GM12872 (cell line): ENCODE data around the gene MALRD1.

Experiments used
- TF ChIP-seq, protein P1 (sequence below): IDR thresholded peaks from 3 replicates; pipeline ENCODE4 v1.5.1; 2011; ENCODE audit warnings: low read depth, mild to moderate bottlenecking, low read length, moderate library complexity; ENCODE audit not compliant: insufficient read depth

Gene MALRD1

DNA sequence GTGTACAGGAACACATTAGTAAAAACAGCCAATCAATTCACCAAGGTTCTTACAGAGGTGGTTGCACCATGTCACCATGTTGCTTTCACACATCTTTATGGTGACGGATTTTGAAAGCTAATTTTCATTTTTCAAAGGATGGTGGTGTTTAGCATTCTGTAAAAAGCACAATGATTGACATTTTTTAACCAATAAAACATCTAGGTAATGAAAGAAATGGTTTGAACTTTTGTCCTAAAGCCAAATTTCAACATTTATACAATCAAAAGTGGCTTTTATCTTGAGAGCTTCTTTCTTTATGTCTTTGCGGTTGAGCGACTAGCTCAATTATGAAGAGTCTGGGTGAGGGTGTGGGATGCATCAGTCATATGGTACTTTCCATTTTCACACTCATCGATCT is 94.4 kb downstream of the MALRD1 start:
- TF ChIP-seq, protein P1, sequence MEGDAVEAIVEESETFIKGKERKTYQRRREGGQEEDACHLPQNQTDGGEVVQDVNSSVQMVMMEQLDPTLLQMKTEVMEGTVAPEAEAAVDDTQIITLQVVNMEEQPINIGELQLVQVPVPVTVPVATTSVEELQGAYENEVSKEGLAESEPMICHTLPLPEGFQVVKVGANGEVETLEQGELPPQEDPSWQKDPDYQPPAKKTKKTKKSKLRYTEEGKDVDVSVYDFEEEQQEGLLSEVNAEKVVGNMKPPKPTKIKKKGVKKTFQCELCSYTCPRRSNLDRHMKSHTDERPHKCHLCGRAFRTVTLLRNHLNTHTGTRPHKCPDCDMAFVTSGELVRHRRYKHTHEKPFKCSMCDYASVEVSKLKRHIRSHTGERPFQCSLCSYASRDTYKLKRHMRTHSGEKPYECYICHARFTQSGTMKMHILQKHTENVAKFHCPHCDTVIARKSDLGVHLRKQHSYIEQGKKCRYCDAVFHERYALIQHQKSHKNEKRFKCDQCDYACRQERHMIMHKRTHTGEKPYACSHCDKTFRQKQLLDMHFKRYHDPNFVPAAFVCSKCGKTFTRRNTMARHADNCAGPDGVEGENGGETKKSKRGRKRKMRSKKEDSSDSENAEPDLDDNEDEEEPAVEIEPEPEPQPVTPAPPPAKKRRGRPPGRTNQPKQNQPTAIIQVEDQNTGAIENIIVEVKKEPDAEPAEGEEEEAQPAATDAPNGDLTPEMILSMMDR, result no peak

DNA sequence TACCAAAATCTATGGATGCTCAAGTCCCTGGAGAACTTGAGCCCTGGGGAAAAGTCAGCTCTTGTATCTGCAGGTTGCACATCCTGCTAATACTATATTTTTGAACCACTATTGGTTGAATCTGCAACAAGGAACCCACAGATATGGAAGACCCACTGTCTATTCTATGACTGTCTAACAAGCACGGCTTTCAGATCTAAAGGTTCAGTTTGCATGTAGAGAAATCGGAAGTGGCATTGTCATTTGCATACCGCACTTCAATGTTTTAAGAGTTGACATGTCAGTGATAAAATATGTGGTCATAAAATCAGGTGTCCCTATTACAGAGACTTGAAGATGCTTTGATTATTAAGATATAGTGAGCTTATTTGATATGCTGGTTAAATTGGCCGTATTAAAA is 95.6 kb downstream of the MALRD1 start:
- TF ChIP-seq, protein P1, result no peak

DNA sequence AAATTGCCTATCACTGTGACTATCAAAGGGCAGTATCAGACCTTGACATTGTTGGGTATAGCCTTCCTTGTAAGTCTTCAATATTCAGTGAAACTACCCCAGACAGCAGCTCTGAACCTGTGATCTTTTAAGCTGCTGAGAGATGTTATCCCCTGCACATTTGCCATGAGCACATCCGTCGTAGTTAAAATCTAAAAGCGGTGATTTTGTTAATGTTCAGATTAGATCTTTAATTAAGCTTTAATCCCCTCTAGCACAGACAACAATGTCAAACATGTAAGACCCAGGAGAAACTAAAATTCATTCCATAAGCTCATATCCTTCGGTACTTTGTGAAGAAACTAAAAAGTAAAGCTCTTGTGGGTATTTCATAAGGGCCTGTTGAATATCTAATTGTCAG is 105.8 kb downstream of the MALRD1 start:
- TF ChIP-seq, protein P1, result no peak

DNA sequence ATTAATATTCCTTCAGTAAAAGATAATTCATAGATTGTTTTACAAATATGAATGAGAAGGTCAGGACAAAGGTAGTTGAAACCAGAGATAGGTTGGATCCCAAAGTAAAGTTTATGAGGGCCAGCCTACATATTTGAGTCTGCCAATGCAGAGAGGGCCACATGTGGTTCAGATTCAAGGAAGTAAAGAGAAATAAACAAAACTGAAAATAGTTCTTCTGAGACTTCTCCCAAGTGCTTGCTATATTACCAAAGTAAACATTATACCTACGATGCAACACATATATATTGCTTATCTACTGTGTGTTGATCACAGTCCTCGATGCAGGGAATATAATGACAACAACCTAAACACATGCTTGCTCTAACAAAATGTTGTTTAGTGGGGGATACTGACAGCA is 109.8 kb downstream of the MALRD1 start:
- TF ChIP-seq, protein P1, result no peak

DNA sequence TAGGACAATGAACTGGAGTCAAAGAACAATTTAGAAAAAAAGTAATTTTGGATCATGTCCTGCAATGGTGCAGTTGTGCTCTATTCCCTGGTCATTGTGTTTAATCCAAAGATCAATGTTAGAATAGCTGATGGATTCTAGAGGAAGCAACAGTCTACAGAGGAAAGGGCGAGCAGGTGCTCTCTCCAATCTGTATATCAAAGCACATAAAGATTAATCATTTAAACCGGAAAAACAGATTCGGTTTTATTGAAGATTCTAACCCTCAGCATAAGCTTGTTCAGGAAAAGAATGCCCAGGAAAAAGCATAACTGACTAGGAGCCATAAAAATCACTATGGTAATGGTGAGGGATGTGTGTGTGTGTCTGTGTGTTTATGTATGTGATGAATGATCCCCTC is 110.3 kb downstream of the MALRD1 start:
- TF ChIP-seq, protein P1, result no peak

DNA sequence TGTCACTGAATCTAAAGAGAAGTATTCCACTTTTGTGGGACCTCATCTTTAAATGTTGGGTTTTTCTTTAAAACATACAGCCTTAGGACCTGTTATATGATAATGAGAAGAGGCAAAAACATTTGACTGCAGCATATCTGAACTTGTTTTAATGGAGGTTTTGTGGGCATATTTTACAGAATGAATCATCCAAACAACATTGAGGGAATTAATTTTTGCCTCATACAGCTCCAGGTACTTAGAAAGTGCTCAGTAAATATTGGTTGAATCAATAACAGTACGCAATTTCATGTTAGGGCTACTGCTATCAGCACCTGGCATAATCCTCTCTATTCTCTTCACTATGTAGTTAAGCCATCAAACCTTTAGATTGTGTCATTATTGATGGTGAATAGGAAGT is 115.9 kb downstream of the MALRD1 start:
- TF ChIP-seq, protein P1, result no peak

DNA sequence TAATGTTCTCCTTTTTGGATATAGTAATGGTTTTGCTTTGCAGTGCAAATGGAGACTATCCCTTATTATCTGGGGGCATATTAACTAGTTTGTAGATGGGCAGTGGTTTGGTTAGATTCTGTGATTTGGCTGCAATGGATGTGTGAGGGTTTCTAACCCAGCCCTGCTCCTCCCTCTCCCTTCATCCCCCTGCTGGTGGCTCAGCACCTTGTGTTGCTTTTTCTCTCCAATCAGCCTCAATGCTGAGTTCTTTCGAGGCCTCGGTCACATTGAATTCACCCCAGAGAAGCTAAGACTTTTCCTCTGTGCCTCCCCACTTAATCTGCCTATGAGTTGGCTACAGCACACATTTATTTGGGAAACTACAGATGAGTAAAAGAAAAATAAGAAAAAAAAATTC is 120.0 kb downstream of the MALRD1 start:
- TF ChIP-seq, protein P1, result peak; percentile 31; the same call in 1 of the 3 replicates

DNA sequence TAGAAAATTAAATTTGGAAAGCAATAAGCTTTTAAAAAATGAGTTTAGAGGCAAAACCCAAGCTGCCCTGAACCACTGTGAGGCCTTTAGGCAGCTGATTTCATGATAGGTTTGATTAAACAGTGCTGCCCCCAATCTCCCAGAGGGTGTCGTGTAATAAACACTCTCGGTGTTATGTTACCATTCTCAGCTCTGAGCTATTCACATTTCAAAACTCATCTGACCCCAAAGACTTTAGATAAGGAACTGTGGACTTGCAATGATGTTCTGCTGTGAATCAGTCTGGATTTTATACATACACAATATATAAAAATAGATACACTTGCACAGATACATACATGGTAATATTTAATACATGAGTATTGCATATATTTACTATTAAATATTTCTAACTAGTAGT is 120.4 kb downstream of the MALRD1 start:
- TF ChIP-seq, protein P1, result no peak
